ENCODE measurements around the gene SLC12A7. TPM values are rescaled to one million over a fixed set of nuclear protein-coding genes. Genes with fewer than 3 reads are reported as not detected.

Gene SLC12A7
- total RNA-seq, 4 donors from 2014 or later, result 4.6 to 49.8 (median 15.8) TPM

DNA sequence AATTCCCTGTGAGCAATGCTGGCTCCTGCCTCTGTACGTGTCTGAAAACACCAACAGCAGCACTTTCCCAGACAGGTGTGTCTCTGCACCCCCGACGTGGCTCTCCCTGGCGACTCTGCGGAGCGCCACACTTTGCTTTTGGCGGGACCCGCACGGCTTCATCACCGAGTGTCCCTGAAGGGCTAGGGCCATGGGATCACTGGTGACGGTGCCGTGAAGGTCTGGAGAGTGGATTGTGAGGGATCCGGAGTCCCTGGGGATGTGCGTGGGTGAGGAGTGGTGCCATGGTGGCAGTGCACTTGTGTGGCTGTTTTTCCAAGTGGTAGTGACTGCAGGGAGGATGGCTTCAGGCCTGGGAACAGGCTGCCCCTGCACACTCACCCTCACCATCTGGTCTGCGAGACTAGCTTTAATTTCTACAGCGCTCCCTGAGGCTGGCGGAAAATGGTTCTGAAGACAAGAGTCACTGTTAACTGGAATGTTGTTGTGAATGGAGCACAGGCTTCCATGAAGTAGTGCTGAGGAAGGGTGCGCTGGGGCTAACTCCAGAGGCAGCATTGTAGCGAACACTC, 100.0 kb downstream of the SLC12A7 start:
- Histone ChIP-seq H3K27me3 (peaks cover 4 to 9% of the 10 kb centered on the region in 2 donors), H3K36me3 (no peaks in the 10 kb centered on the region), H3K4me1 (peaks cover 0 to 9% of the 10 kb centered on the region in 2 donors), H3K4me3 (no peak overlapping the region), H3K9me3 (no peaks in the 10 kb centered on the region), H3K27ac (no peak overlapping the region)
- DNase-seq, result no peak
- TF ChIP-seq CTCF (IDR thresholded peaks at IDR 0.05) (no peak), POLR2A (IDR thresholded peaks at IDR 0.05) (no peak)
- intact Hi-C loops (cut with DNase I; ENCODE audit: low total_unique reads), result no loop called here

- peaks cover 0 to 9% of the 10 kb centered on the region in 2 donors for H3K4me1 ChIP-seq
- no peak for DNase-seq
- intact Hi-C loops (cut with DNase I; ENCODE audit: low total_unique reads), result no loop called here
- H3K27me3 ChIP-seq, result peaks cover 4 to 9% of the 10 kb centered on the region in 2 donors
- no peak overlapping the region for H3K4me3 ChIP-seq
- H3K36me3 ChIP-seq, result no peaks in the 10 kb centered on the region
- H3K9me3 ChIP-seq, result no peaks in the 10 kb centered on the region
- H3K27ac ChIP-seq, result no peak overlapping the region
- no peak for TF ChIP-seq POLR2A (IDR thresholded peaks at IDR 0.05)
- TF ChIP-seq CTCF (IDR thresholded peaks at IDR 0.05), result no peak
Measured at GRCh38 chr5:1011226-1011631, 100.6 kb downstream of the SLC12A7 start.

- H3K4me1 ChIP-seq, result peaks cover 0 to 9% of the 10 kb centered on the region in 2 donors
- no peak for DNase-seq
- intact Hi-C loops (cut with DNase I; ENCODE audit: low total_unique reads), result no loop called here
- H3K9me3 ChIP-seq, result no peaks in the 10 kb centered on the region
- no peak overlapping the region for H3K27ac ChIP-seq
- peaks cover 4 to 9% of the 10 kb centered on the region in 2 donors for H3K27me3 ChIP-seq
- H3K4me3 ChIP-seq, result no peak overlapping the region
- H3K36me3 ChIP-seq, result no peaks in the 10 kb centered on the region
- TF ChIP-seq CTCF (IDR thresholded peaks at IDR 0.05) (no peak), POLR2A (IDR thresholded peaks at IDR 0.05) (no peak)
Measured at GRCh38 chr5:1010641-1011046, 101.2 kb downstream of the SLC12A7 start.

GRCh38 chr5:1010181-1010510, 101.7 kb downstream of the SLC12A7 start:
- H3K9me3 ChIP-seq, result no peaks in the 10 kb centered on the region
- intact Hi-C loops (cut with DNase I; ENCODE audit: low total_unique reads), result no loop called here
- H3K27me3 ChIP-seq, result peaks cover 4 to 9% of the 10 kb centered on the region in 2 donors
- no peak overlapping the region for H3K4me3 ChIP-seq
- H3K36me3 ChIP-seq, result no peaks in the 10 kb centered on the region
- TF ChIP-seq POLR2A (IDR thresholded peaks at IDR 0.05) (no peak), CTCF (IDR thresholded peaks at IDR 0.05) (no peak)
- no peak overlapping the region for H3K27ac ChIP-seq
- no peak for DNase-seq
- H3K4me1 ChIP-seq, result peaks cover 0 to 9% of the 10 kb centered on the region in 2 donors

DNA sequence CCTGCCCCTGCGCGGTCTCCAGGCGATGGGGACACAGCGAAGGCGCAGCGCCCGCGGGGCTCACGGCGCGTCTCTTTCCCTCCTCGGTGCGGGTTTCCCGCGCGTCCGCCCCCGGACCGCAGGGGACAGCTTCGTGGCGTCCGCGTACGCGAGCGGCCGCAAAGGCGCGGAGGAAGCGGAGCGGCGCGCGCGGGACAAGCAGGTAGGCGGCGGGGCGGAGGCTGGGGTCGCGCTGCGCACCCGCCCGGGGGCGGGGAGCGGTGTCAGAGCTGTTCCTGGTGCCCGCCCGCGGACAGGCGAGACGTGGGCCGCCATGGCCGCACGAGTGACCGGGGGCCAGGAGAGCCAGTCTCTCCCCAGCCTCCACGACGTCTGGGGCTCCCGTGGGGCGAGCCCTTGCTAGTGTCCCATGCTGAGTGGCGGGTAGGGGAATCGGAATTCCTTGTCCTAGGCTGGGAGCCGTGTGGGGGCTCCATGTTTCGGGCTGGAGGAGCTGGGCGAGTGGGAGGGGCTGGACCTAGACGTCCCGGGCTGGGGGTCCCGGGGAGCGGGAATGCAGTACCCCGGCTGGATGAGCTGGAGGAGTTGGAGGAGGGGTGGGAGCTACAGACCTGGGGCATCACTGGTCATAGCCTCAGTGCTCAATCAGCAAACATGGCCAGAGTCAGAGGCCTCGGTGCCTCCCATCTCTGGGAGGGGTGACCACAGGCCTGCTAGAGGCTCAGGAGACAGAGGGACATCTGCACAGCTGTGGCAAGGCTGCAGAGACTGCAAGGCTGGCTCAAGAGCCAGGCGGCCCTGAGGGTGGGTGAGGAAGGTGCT, 102.3 kb downstream of the SLC12A7 start:
- DNase-seq, result peak in 1 of 2 donors; percentile 6
- Histone ChIP-seq H3K4me1 (peaks cover 0 to 9% of the 10 kb centered on the region in 2 donors), H3K27ac (no peak overlapping the region), H3K4me3 (peak overlapping the region in 1 of 2 donors; percentile 27), H3K9me3 (no peaks in the 10 kb centered on the region), H3K36me3 (no peaks in the 10 kb centered on the region), H3K27me3 (peaks cover 4 to 9% of the 10 kb centered on the region in 2 donors)
- intact Hi-C loops (cut with DNase I; ENCODE audit: low total_unique reads), result no loop called here
- TF ChIP-seq CTCF (IDR thresholded peaks at IDR 0.05) (no peak), POLR2A (IDR thresholded peaks at IDR 0.05) (no peak)
